ENCODE measurements around the gene NPPA.

The NPPA gene

GRCh38 chr1:11887666-11888007 is 40.1 kb upstream of the NPPA start:
- H3K4me3 ChIP-seq (replicated peaks; ENCODE audit: low read depth, low read length): no peak overlapping the region
- H3K36me3 ChIP-seq (ENCODE audit: control insufficient read depth, insufficient read depth, low read length): no peaks in the 10 kb centered on the region
- no peak for TF ChIP-seq CTCF (IDR thresholded peaks at IDR 0.05; ENCODE audit: insufficient read depth, low read length, poor library complexity, severe bottlenecking)
- DNase-seq (ENCODE audit: extremely low read depth, insufficient read length): no peak
- no peaks in the 10 kb centered on the region; the same call in 1 of the 2 replicates for H3K27me3 ChIP-seq (replicated peaks; ENCODE audit: control insufficient read depth, insufficient read depth, low read length)

- no peak for DNase-seq (ENCODE audit: extremely low read depth, insufficient read length)
- Histone ChIP-seq H3K36me3 (ENCODE audit: control insufficient read depth, insufficient read depth, low read length) (no peaks in the 10 kb centered on the region), H3K27me3 (replicated peaks; ENCODE audit: control insufficient read depth, insufficient read depth, low read length) (no peaks in the 10 kb centered on the region; the same call in 1 of the 2 replicates), H3K4me3 (replicated peaks; ENCODE audit: low read depth, low read length) (no peak overlapping the region)
- TF ChIP-seq CTCF (IDR thresholded peaks at IDR 0.05; ENCODE audit: insufficient read depth, low read length, poor library complexity, severe bottlenecking): no peak
These were observed 39.5 kb upstream of the NPPA start for GRCh38 chr1:11886986-11887665.

GRCh38 chr1:11885916-11886315 is 38.3 kb upstream of the NPPA start:
- no peaks in the 10 kb centered on the region for H3K36me3 ChIP-seq (ENCODE audit: control insufficient read depth, insufficient read depth, low read length)
- no peaks in the 10 kb centered on the region; the same call in 1 of the 2 replicates for H3K27me3 ChIP-seq (replicated peaks; ENCODE audit: control insufficient read depth, insufficient read depth, low read length)
- no peak for DNase-seq (ENCODE audit: extremely low read depth, insufficient read length)
- no peak for TF ChIP-seq CTCF (IDR thresholded peaks at IDR 0.05; ENCODE audit: insufficient read depth, low read length, poor library complexity, severe bottlenecking)
- no peak overlapping the region for H3K4me3 ChIP-seq (replicated peaks; ENCODE audit: low read depth, low read length)

- DNase-seq (ENCODE audit: extremely low read depth, insufficient read length): no peak
- H3K4me3 ChIP-seq (replicated peaks; ENCODE audit: low read depth, low read length): no peak overlapping the region
- no peaks in the 10 kb centered on the region; the same call in 1 of the 2 replicates for H3K27me3 ChIP-seq (replicated peaks; ENCODE audit: control insufficient read depth, insufficient read depth, low read length)
- TF ChIP-seq CTCF (IDR thresholded peaks at IDR 0.05; ENCODE audit: insufficient read depth, low read length, poor library complexity, severe bottlenecking): no peak
- no peaks in the 10 kb centered on the region for H3K36me3 ChIP-seq (ENCODE audit: control insufficient read depth, insufficient read depth, low read length)
These were observed 35.4 kb upstream of the NPPA start for GRCh38 chr1:11882814-11883538.

GRCh38 chr1:11881749-11882441 is 34.3 kb upstream of the NPPA start:
- Histone ChIP-seq H3K4me3 (replicated peaks; ENCODE audit: low read depth, low read length) (no peak overlapping the region), H3K36me3 (ENCODE audit: control insufficient read depth, insufficient read depth, low read length) (no peaks in the 10 kb centered on the region), H3K27me3 (replicated peaks; ENCODE audit: control insufficient read depth, insufficient read depth, low read length) (no peaks in the 10 kb centered on the region; the same call in 1 of the 2 replicates)
- DNase-seq (ENCODE audit: extremely low read depth, insufficient read length): no peak
- TF ChIP-seq CTCF (IDR thresholded peaks at IDR 0.05; ENCODE audit: insufficient read depth, low read length, poor library complexity, severe bottlenecking): no peak

All from GM06990 (cell line).